OCI-LY3 (cell line): ENCODE data around the gene FTCDNL1.

Source experiments
- EZH2phosphoT487 ChIP-seq: fragments of 200-600 bp; shearing (Covaris generic); IDR thresholded peaks from 2 replicates; pipeline ENCODE4 v1.6.1; 2018; ENCODE audit warnings: antibody characterized with exemption, mixed run types, low read depth
- TF ChIP-seq, protein P1 (sequence below): fragments of 200-600, 300-600 bp; sonication (generic); IDR thresholded peaks from 2 replicates; pipeline ENCODE4 v1.5.1; 2014; ENCODE audit warnings: antibody characterized with exemption, low read length, low read depth

DNA sequence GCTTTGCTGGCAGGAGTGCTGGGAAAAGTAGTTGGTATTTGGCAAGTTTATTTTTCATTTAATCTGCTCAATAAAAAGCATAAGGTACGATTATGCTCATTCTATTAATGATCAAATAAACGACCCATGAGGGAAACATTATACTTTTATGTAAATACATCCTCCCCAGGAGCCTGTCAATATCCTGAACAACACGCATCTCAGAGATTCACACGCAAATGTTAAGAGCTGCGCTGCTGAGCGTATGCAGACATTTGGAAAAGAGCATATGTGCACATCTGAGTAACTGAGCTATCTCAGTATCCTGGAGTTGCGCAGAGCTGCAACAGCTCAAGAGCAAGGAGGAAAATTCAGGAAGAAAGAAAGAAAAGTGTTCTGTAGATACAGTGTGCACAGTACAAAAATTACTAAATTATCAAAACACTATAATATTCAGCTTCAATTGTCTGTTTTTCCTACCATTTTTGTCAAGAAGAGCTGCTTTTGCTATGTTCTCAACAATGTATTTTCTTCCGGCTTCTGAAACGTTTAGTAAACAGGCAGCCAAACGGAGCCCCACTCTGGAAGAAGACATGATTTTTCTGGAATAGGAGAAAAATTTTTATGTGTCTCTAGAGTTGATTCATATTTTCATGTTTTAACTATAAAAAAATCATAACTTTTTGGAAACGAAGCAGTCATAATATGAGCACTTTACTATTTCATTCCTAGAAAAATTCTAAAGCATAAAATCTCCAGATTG lies 2.4 kb downstream of the FTCDNL1 start:
- TF ChIP-seq, protein P1, sequence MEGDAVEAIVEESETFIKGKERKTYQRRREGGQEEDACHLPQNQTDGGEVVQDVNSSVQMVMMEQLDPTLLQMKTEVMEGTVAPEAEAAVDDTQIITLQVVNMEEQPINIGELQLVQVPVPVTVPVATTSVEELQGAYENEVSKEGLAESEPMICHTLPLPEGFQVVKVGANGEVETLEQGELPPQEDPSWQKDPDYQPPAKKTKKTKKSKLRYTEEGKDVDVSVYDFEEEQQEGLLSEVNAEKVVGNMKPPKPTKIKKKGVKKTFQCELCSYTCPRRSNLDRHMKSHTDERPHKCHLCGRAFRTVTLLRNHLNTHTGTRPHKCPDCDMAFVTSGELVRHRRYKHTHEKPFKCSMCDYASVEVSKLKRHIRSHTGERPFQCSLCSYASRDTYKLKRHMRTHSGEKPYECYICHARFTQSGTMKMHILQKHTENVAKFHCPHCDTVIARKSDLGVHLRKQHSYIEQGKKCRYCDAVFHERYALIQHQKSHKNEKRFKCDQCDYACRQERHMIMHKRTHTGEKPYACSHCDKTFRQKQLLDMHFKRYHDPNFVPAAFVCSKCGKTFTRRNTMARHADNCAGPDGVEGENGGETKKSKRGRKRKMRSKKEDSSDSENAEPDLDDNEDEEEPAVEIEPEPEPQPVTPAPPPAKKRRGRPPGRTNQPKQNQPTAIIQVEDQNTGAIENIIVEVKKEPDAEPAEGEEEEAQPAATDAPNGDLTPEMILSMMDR, result no peak
- TF ChIP-seq EZH2phosphoT487, result no peak
